Heart left ventricle (tissue), 16 donors: ENCODE measurements around the gene CADPS2. TPM values are rescaled to one million over a fixed set of nuclear protein-coding genes. Genes with fewer than 3 reads are reported as not detected.

ENCODE experiments used
- ATAC-seq, 4 donors: fragments of 200-7000 bp; cut with Tn5 transposase; one replicate each; pipeline ENCODE4 v1.9.1; 2020 to 2022; ENCODE audit warnings: moderate library complexity in 4 of 4, mild to moderate bottlenecking in 3 of 4, moderate number of reproducible peaks in 1 of 4
- DNase-seq, 5 donors: peaks; one replicate each; pipeline ENCODE4 v3.0.0-alpha.2; 2020
- H3K27ac ChIP-seq, 12 donors: fragments of 200-600 bp; sonication (generic) in 4 of 12; one replicate each; pipeline versions ENCODE4 v1.5.0 to v1.8.0; 2016 to 2022; ENCODE audit warnings: mild to moderate bottlenecking in 2 of 12
- H3K27me3 ChIP-seq, 9 donors: fragments of 200-600 bp; sonication (generic) in 2 of 9; one replicate each; pipeline versions ENCODE4 v1.5.1 to v1.8.0; 2016 to 2022; ENCODE audit warnings: mild to moderate bottlenecking in 3 of 9
- H3K36me3 ChIP-seq, 9 donors: fragments of 200-600 bp; sonication (generic) in 2 of 9; one replicate each; pipeline versions ENCODE4 v1.5.0 to v1.8.0; 2018 to 2022; ENCODE audit warnings: mild to moderate bottlenecking in 2 of 9
- H3K4me1 ChIP-seq, 12 donors: fragments of 200-600 bp; sonication (generic) in 4 of 12; one replicate each; pipeline versions ENCODE4 v1.5.0 to v1.8.0; 2016 to 2022; ENCODE audit warnings: mild to moderate bottlenecking in 3 of 12
- H3K4me3 ChIP-seq, 12 donors: fragments of 200-600 bp; sonication (generic) in 4 of 12; one replicate each; pipeline versions ENCODE4 v1.5.0 to v1.8.0; 2017 to 2022; ENCODE audit warnings: mild to moderate bottlenecking in 9 of 12, moderate library complexity in 4 of 12
- H3K9me3 ChIP-seq, 12 donors: fragments of 200-600 bp; sonication (generic) in 4 of 12; one replicate each; pipeline versions ENCODE4 v1.5.0 to v1.8.0; 2016 to 2022; ENCODE audit warnings: mild to moderate bottlenecking in 1 of 12
- POLR2A ChIP-seq, 2 donors: fragments of 450-650 bp; IDR thresholded peaks; one replicate each; pipeline ENCODE4 v1.6.1; 2017; ENCODE audit warnings: antibody characterized with exemption in 2 of 2, mild to moderate bottlenecking in 2 of 2, moderate library complexity in 2 of 2
- WGBS, 4 donors: extraction: QIAGEN DNeasy Blood & Tissue Kit in 2 of 4; methylation state at CpG; one replicate each; pipeline versions ENCODE4 v1.1.5 to v1.1.7; 2013 to 2018; 5-methylcytosine and 5-hydroxymethylcytosine counted together
- intact Hi-C, 10 donors: fragments of 100-400 bp; cut with DNase I; formaldehyde crosslinking; loops; one replicate each; pipeline versions ENCODE4 v1.11.1 to v1.14.2; 2022
- polyA plus RNA-seq, 2 donors: library from polyadenylated mRNA; stranded (reverse); fragments of 200-250 nt; gene quantifications; one replicate each; pipeline ENCODE4 v1.2.3, GENCODE V29; 2013
- total RNA-seq, 9 donors: library from RNA; depleted of rRNA in 2 of 9; stranded (reverse); fragments of >200 nt in 2 of 9; fragmentation: NEBNext Ultra II Directional in 3 of 9; extraction: Animal tissue kit (Norgen Biotek cat#: 25700) in 3 of 9; gene quantifications; one replicate each; pipeline versions ENCODE4 v1.1.0 to v1.2.4, GENCODE V29; 2016 to 2023
- TF ChIP-seq, protein P1 (sequence below), 12 donors: fragments of 200-600 bp; sonication (generic) in 4 of 12; IDR thresholded peaks; one replicate each; pipeline versions ENCODE4 v1.5.0 to v1.8.0; 2018 to 2022; ENCODE audit warnings: antibody characterized with exemption in 12 of 12, mild to moderate bottlenecking in 5 of 12
- donor health status: ischemic (EF 13 %, LVEDD 7.1; RV severe dilation, severe dysfunction).
- donor health status: healthy with polysubstance abuse.
- donor health status: DM: no; HTN: yes; CAD: no.
- donor health status: DM: no; HTN: no; CAD: no.
- donor health status: ischemic (EF 25% LVEDD 6.9; RV normal size, moderate dysfunction).
- donor health status: ischemic (EF 25% LVEDD 5.7; RV mildly dilated, moderate dysfunction).
- donor health status: healthy.
- donor health status: DM: yes; HTN: yes; CAD: no.
- donor health status: ischemic (EF 35%, LVEDD 5.7; RV mildly dilated, moderate dysfunction).
- donor health status: nonischemic (EF 11% LVEDD 7.7; RV severe dilation, severe dysfunction).
- donor health status: DM: yes; HTN: yes; CAD: no.
- donor health status: PGD.
- donor health status: ischemic (EF 29% LVEDD 5.4; RV normal size, mild dysfunction).
- donor health status: nonischemic (EF 23%, LVEDD 6.1; RV moderate dilation, normal function).

The CADPS2 gene
- total and polyA plus RNA-seq, 11 donors: 6.5 to 29.0 (median 10.3) TPM

DNA sequence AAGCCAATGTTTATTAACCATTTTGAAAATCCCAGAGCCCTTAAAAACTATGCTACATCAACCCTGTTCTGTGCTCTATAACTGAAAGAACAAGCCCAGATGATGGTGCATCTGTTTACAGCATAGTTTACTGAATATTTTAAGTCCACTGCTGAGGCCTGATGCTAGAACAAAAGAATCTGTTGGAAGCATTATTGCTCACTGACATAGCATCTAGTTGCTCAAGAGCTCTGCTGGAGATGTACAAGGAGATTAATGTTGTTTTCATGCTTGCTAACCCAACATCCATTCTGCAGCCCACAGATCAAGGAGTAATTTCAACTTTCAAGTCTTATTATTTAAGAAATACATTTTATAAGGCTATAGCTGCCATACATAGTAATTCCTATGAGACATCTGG, 400.4 kb downstream of the CADPS2 start:
- TF ChIP-seq, protein P1, sequence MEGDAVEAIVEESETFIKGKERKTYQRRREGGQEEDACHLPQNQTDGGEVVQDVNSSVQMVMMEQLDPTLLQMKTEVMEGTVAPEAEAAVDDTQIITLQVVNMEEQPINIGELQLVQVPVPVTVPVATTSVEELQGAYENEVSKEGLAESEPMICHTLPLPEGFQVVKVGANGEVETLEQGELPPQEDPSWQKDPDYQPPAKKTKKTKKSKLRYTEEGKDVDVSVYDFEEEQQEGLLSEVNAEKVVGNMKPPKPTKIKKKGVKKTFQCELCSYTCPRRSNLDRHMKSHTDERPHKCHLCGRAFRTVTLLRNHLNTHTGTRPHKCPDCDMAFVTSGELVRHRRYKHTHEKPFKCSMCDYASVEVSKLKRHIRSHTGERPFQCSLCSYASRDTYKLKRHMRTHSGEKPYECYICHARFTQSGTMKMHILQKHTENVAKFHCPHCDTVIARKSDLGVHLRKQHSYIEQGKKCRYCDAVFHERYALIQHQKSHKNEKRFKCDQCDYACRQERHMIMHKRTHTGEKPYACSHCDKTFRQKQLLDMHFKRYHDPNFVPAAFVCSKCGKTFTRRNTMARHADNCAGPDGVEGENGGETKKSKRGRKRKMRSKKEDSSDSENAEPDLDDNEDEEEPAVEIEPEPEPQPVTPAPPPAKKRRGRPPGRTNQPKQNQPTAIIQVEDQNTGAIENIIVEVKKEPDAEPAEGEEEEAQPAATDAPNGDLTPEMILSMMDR (IDR thresholded peaks at IDR 0.05): no peak
- TF ChIP-seq POLR2A (IDR thresholded peaks at IDR 0.05): no peak
- intact Hi-C loops: no loop called here
- Histone ChIP-seq H3K27ac (no peak overlapping the region), H3K4me1 (no peaks in the 10 kb centered on the region), H3K9me3 (no peaks in the 10 kb centered on the region), H3K27me3 (no peaks in the 10 kb centered on the region), H3K36me3 (peaks cover 0 to 12% (median 0%) of the 10 kb centered on the region in 9 donors), H3K4me3 (no peak overlapping the region)
- no peak for ATAC-seq
- DNase-seq: no peak

DNA sequence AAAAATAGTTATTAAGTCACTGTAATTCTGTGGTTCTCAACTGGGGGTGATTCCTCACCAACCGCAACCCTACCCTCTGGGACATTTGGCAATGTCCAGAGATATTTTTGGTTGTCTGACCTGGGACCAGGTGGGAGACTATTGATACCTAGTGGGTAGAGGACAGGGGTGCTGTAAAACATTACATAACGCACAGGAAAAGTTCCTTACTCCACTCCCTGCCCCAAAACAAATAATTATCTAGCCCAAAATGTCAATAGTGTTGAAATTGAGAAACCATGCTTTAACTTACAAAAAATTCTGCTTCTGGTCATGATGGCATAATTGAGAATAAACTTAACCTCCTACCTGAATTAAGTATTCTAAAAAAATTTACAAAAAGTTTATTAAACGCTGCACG, 404.0 kb downstream of the CADPS2 start:
- Histone ChIP-seq H3K27ac (no peak overlapping the region), H3K27me3 (no peaks in the 10 kb centered on the region), H3K9me3 (no peaks in the 10 kb centered on the region), H3K36me3 (no peaks in the 10 kb centered on the region), H3K4me1 (no peaks in the 10 kb centered on the region), H3K4me3 (no peak overlapping the region)
- intact Hi-C loops: no loop called here
- DNase-seq: no peak
- TF ChIP-seq, protein P1 (IDR thresholded peaks at IDR 0.05): no peak
- no peak for TF ChIP-seq POLR2A (IDR thresholded peaks at IDR 0.05)
- 89 to 94% (median 93%) methylated on average over 4 of the region's 4 CpGs for WGBS, 4 donors
- no peak for ATAC-seq

GRCh38 chr7:122470859-122471258, 415.4 kb downstream of the CADPS2 start:
- Histone ChIP-seq H3K4me3 (no peak overlapping the region), H3K9me3 (no peaks in the 10 kb centered on the region), H3K36me3 (peaks cover 0 to 10% (median 0%) of the 10 kb centered on the region in 9 donors), H3K4me1 (no peaks in the 10 kb centered on the region), H3K27me3 (no peaks in the 10 kb centered on the region), H3K27ac (no peak overlapping the region)
- ATAC-seq (no peak), DNase-seq (no peak)
- intact Hi-C loops: no loop called here
- 75 to 82% (median 77%) methylated on average over 3 of the region's 3 CpGs for WGBS, 4 donors
- no peak for TF ChIP-seq POLR2A (IDR thresholded peaks at IDR 0.05)
- TF ChIP-seq, protein P1 (IDR thresholded peaks at IDR 0.05): no peak

DNA sequence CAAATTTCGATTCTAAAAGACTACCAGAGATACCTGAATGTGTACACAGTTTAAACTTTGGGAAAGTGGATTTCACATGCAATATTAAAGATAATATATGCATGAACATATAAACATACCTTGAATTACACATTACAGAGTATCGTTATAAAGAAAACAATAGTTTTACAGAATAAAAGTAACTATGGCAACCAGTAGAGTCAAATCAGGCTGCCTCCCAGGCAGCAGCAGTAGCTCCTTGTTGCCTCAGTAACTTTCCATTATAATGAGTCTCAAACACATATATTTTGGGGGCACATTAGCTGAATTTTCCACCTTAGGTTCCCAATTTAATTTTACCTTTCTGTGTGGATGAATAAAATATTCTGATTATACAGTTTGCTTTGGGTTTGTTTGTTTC, 417.3 kb downstream of the CADPS2 start:
- H3K27ac ChIP-seq: no peak overlapping the region
- no peak overlapping the region for H3K4me3 ChIP-seq
- ATAC-seq: no peak
- H3K4me1 ChIP-seq: no peaks in the 10 kb centered on the region
- no peaks in the 10 kb centered on the region for H3K9me3 ChIP-seq
- no peak for DNase-seq
- intact Hi-C loops: no loop called here
- WGBS, 4 donors: 72 to 76% (median 75%) methylated on average over 2 of the region's 2 CpGs
- peaks cover 0 to 10% (median 0%) of the 10 kb centered on the region in 9 donors for H3K36me3 ChIP-seq
- no peak for TF ChIP-seq POLR2A (IDR thresholded peaks at IDR 0.05)
- TF ChIP-seq, protein P1 (IDR thresholded peaks at IDR 0.05): no peak
- H3K27me3 ChIP-seq: no peaks in the 10 kb centered on the region
